ENCODE measurements around the gene ARHGEF10L.
A peak's percentile ranks its signal among the peaks of the same experiment; 100 is the strongest.

Gene ARHGEF10L

DNA sequence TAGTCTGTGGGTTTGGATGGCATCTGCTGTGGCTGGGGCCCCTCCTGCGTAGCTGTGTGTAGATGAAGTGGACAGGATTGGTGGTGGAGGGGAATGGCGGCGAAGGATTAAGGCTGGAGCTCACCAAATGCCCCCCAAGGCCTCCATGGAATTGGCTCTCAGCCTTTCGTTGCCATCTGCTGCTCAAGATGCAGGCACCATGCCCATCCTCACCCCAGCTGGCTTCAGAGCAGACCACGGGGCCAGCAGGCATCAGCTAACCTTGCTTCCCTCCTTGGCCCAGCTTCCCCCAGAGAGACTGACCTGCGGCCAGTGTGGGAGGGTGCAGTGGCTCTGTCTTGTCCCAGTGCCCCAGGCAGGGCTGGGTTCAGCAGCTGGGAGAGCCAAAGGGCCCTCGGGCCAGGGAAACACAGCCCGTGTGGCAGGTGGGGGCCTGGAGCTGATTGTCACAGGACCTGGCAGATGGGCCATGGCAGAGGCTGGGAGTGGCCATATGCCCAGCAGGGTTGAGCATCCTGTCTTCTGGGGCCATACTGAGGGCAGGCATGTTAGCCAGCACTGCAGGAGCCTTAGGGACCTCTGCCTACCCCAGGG, 148.8 kb downstream of the ARHGEF10L start:
- no peak overlapping the region for H3K4me3 ChIP-seq
- H3K27ac ChIP-seq: peak overlapping the region in 1 of 2 donors; percentile 28
- H3K4me1 ChIP-seq: peaks cover 0 to 31% (median 15%) of the 10 kb centered on the region in 4 donors
- no peak for TF ChIP-seq CTCF (IDR thresholded peaks at IDR 0.05)
- no peaks in the 10 kb centered on the region for H3K9me3 ChIP-seq
- intact Hi-C loops (cut with DNase I; ENCODE audit: low total_unique reads): no loop called here
- peaks cover 65 to 76% (median 67%) of the 10 kb centered on the region in 3 donors for H3K36me3 ChIP-seq
- H3K27me3 ChIP-seq: no peaks in the 10 kb centered on the region
- no peak for DNase-seq

- Histone ChIP-seq H3K36me3 (peaks cover 71 to 76% (median 74%) of the 10 kb centered on the region in 3 donors), H3K9me3 (no peaks in the 10 kb centered on the region), H3K4me1 (peaks cover 0 to 24% (median 12%) of the 10 kb centered on the region in 4 donors), H3K27ac (peak overlapping the region in 1 of 2 donors; percentile 28), H3K27me3 (no peaks in the 10 kb centered on the region), H3K4me3 (no peak overlapping the region)
- TF ChIP-seq CTCF (IDR thresholded peaks at IDR 0.05): no peak
- DNase-seq: no peak
- intact Hi-C loops (cut with DNase I; ENCODE audit: low total_unique reads): no loop called here
These were observed 149.5 kb downstream of the ARHGEF10L start for GRCh38 chr1:17689011-17689410.

- no peak for TF ChIP-seq CTCF (IDR thresholded peaks at IDR 0.05)
- Histone ChIP-seq H3K9me3 (no peaks in the 10 kb centered on the region), H3K27me3 (no peaks in the 10 kb centered on the region), H3K36me3 (peaks cover 81 to 95% (median 91%) of the 10 kb centered on the region in 3 donors), H3K4me1 (peaks cover 0 to 8% (median 2%) of the 10 kb centered on the region in 4 donors), H3K4me3 (no peak overlapping the region), H3K27ac (no peak overlapping the region)
- intact Hi-C loops (cut with DNase I; ENCODE audit: low total_unique reads): loop anchor here (10.0 kb wide), 1 partner anchor 1514 kb away; no protein-coding TSS in a partner anchor
- no peak for DNase-seq
These were observed 151.6 kb downstream of the ARHGEF10L start for GRCh38 chr1:17690906-17691634.

GRCh38 chr1:17692645-17693044, 153.1 kb downstream of the ARHGEF10L start:
- intact Hi-C loops (cut with DNase I; ENCODE audit: low total_unique reads): loop anchor here (10.0 kb wide), 1 partner anchor 1512 kb away; no protein-coding TSS in a partner anchor
- TF ChIP-seq CTCF (IDR thresholded peaks at IDR 0.05): no peak
- no peak overlapping the region for H3K27ac ChIP-seq
- no peaks in the 10 kb centered on the region for H3K27me3 ChIP-seq
- H3K4me3 ChIP-seq: no peak overlapping the region
- no peaks in the 10 kb centered on the region for H3K9me3 ChIP-seq
- H3K36me3 ChIP-seq: peaks cover 87 to 96% (median 92%) of the 10 kb centered on the region in 3 donors
- no peak for DNase-seq
- peaks cover 0 to 3% (median 0%) of the 10 kb centered on the region in 4 donors for H3K4me1 ChIP-seq

DNA sequence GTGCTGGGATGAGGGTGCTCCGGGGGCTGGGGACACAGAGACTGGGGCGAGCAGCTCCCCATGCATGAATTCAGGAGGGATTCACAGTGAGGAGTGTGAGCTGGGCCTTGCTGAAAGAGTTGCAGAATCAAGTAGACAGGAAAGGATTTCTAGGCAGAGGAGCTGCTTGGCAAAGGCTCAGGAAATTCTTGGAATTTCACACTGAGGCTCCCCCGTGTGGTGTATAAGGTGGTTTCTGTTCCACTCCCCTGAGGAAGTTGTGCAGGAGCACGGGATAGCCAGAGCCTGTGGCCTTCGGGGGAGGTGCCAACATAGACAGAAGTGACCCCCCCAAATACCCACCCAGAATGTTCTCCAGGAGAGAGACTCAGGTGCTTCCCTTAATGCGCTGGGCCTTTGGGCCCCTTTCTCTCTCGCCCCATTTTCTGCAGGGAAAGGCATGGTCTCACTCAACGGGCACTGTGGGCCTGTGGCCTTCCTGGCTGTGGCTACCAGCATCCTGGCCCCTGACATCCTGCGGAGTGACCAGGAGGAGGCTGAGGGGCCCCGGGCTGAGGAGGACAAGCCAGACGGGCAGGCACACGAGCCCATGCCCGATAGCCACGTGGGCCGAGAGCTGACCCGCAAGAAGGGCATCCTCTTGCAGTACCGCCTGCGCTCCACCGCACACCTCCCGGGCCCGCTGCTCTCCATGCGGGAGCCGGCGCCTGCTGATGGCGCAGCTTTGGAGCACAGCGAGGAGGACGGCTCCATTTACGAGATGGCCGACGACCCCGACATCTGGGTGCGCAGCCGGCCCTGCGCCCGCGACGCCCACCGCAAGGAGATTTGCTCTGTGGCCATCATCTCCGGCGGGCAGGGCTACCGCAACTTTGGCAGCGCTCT, 157.2 kb downstream of the ARHGEF10L start:
- intact Hi-C loops (cut with DNase I; ENCODE audit: low total_unique reads): loop anchor here (10.0 kb wide), 1 partner anchor 1508 kb away; no protein-coding TSS in a partner anchor
- Histone ChIP-seq H3K36me3 (peaks cover 60 to 71% (median 67%) of the 10 kb centered on the region in 3 donors), H3K4me3 (no peak overlapping the region), H3K27ac (no peak overlapping the region), H3K9me3 (no peaks in the 10 kb centered on the region), H3K4me1 (peaks cover 0 to 3% (median 0%) of the 10 kb centered on the region in 4 donors), H3K27me3 (no peaks in the 10 kb centered on the region)
- no peak for TF ChIP-seq CTCF (IDR thresholded peaks at IDR 0.05)
- DNase-seq: no peak
